Upper lobe of left lung (tissue), 6 donors: ENCODE results near the gene TNS1. TPM values are rescaled to one million over a fixed set of nuclear protein-coding genes. Genes with fewer than 3 reads are reported as not detected.

Experiments
- ATAC-seq, 2 donors: fragments of 200-7000 bp; cut with Tn5 transposase; one replicate each; pipeline ENCODE4 v1.9.1; 2022; ENCODE audit warnings: mild to moderate bottlenecking in 2 of 2, moderate library complexity in 2 of 2; ENCODE audit not compliant: low FRiP score in 2 of 2
- DNase-seq, 2 donors: peaks; one replicate each; pipeline ENCODE4 v3.0.0-alpha.2; 2019 to 2020
- H3K27ac ChIP-seq, 4 donors: fragments of 200-600 bp; sonication (generic); one replicate each; pipeline ENCODE4 v1.5.1; 2016 to 2019
- H3K27me3 ChIP-seq, 4 donors: fragments of 200-600 bp; sonication (generic); one replicate each; pipeline ENCODE4 v1.5.1; 2017 to 2019
- H3K36me3 ChIP-seq, 4 donors: fragments of 200-600 bp; sonication (generic); one replicate each; pipeline ENCODE4 v1.5.1; 2016 to 2019
- H3K4me1 ChIP-seq, 4 donors: fragments of 200-600 bp; sonication (generic); one replicate each; pipeline ENCODE4 v1.5.1; 2018 to 2019
- H3K4me3 ChIP-seq, 4 donors: fragments of 200-600 bp; sonication (generic); one replicate each; pipeline ENCODE4 v1.5.1; 2017 to 2019; ENCODE audit warnings: mild to moderate bottlenecking in 2 of 4, moderate library complexity in 1 of 4
- H3K9me3 ChIP-seq, 4 donors: fragments of 200-600 bp; sonication (generic); one replicate each; pipeline ENCODE4 v1.5.1; 2018 to 2019
- EP300 ChIP-seq, 4 donors: sonication (generic); formaldehyde crosslinking; IDR thresholded peaks; one replicate each; pipeline ENCODE4 v1.5.1; 2017; ENCODE audit warnings: antibody characterized with exemption in 4 of 4, control low read depth in 2 of 4
- POLR2A ChIP-seq, 4 donors: fragments of 450-650 bp; IDR thresholded peaks; one replicate each; pipeline ENCODE4 v1.5.1; 2016 to 2017; ENCODE audit warnings: antibody characterized with exemption in 4 of 4, mild to moderate bottlenecking in 2 of 4
- POLR2AphosphoS5 ChIP-seq, 2 donors: sonication (generic); formaldehyde crosslinking; IDR thresholded peaks; one replicate each; pipeline ENCODE4 v1.5.1; 2017; ENCODE audit warnings: antibody characterized with exemption in 2 of 2
- WGBS, 2 donors: methylation state at CpG; one replicate each; pipeline ENCODE4 v1.1.5; 2017 to 2018; 5-methylcytosine and 5-hydroxymethylcytosine counted together
- total RNA-seq, 6 donors: library from RNA; depleted of rRNA in 4 of 6; stranded (reverse); fragments of >200 nt in 4 of 6; gene quantifications; one replicate each; pipeline versions ENCODE4 v1.1.0 to v1.2.1, GENCODE V29; 2016 to 2021
- TF ChIP-seq, protein P1 (sequence below), 6 experiments: fragments of 450-650 bp in 4 of 6; fragments of 200-600 bp in 2 of 6; sonication (generic) in 2 of 6; IDR thresholded peaks; one replicate each; pipeline ENCODE4 v1.5.1; 2016 to 2019; ENCODE audit warnings: antibody characterized with exemption in 6 of 6
- donor health status: DM: no; HTN: no; CAD: no; lungs with moderate emphysema.
- donor health status: DM: no; HTN: yes; CAD: no; lungs with severe emphysema.

The TNS1 gene
- total RNA-seq, 6 donors from 2014 or later = 325 to 1,095 (median 550) TPM

DNA sequence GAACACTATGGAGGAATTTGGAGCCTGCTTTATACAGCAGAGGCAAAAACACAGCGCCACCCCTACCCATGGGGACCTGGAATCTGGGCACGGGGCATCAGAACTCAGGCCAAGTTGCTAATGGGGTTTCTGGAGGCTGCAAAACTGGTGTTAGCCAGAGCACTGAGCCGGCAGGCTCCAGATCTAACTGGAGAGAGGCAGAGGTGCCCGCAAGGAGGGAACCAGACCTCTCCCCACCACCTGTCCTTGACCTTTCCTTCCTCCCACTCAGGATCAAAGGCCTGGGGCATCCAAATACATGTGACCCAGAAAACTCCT, 126.6 kb downstream of the TNS1 start:
- H3K27me3 ChIP-seq = no peaks in the 10 kb centered on the region
- no peak for ATAC-seq
- peak overlapping the region in 3 of 4 donors; percentile 6 to 49 (median 41) for H3K27ac ChIP-seq

DNA sequence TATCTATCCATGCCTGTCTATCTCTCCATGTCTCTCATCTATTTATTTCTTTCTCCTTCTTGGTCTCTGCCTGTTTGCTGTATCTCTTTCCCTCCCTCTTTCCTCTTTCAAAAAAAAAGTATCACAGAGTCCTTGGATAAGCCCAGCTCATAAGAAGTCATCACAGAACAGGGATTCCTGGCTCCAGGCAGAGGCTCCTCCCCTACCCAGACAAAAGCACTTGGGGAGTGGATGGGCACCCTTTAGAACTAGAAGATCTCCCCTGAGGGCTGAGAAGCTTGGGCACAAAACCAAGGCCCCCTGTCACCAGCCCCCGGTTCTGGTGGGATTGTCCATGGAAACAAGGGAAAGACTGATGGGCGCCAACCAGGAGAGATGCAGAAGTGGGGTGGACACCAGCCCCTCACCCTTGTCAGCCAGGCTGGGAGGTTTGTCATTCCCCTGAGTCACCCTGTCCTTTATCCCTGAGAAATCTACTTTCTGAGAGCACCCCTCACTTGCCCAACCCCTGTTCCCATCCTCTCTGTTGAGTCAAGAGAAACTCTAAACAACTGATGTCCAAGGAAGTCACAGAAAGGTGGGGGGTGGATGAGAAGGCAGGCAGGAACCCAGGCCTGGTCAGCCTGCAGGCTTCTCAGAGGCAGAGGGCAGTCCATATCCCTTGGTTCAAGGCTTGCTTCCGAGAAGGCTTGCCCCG, 127.1 kb downstream of the TNS1 start:
- no peak for ATAC-seq

More for the DNA sequence above, 126.6 kb downstream of the TNS1 start:
- no peak for DNase-seq
- no peak overlapping the region for H3K4me3 ChIP-seq
- H3K9me3 ChIP-seq = no peaks in the 10 kb centered on the region
- WGBS, 2 donors = 99 to 100% methylated on average over 3 to 4 of the region's 4 CpGs
- TF ChIP-seq POLR2A (IDR thresholded peaks at IDR 0.05) (no peak), EP300 (IDR thresholded peaks at IDR 0.05) (no peak), POLR2AphosphoS5 (IDR thresholded peaks at IDR 0.05) (no peak)
- TF ChIP-seq, protein P1, sequence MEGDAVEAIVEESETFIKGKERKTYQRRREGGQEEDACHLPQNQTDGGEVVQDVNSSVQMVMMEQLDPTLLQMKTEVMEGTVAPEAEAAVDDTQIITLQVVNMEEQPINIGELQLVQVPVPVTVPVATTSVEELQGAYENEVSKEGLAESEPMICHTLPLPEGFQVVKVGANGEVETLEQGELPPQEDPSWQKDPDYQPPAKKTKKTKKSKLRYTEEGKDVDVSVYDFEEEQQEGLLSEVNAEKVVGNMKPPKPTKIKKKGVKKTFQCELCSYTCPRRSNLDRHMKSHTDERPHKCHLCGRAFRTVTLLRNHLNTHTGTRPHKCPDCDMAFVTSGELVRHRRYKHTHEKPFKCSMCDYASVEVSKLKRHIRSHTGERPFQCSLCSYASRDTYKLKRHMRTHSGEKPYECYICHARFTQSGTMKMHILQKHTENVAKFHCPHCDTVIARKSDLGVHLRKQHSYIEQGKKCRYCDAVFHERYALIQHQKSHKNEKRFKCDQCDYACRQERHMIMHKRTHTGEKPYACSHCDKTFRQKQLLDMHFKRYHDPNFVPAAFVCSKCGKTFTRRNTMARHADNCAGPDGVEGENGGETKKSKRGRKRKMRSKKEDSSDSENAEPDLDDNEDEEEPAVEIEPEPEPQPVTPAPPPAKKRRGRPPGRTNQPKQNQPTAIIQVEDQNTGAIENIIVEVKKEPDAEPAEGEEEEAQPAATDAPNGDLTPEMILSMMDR (IDR thresholded peaks at IDR 0.05) = no peak
- H3K4me1 ChIP-seq = peaks cover 0 to 12% (median 7%) of the 10 kb centered on the region in 4 donors
- H3K36me3 ChIP-seq = peaks cover 44 to 100% (median 89%) of the 10 kb centered on the region in 4 donors

DNA sequence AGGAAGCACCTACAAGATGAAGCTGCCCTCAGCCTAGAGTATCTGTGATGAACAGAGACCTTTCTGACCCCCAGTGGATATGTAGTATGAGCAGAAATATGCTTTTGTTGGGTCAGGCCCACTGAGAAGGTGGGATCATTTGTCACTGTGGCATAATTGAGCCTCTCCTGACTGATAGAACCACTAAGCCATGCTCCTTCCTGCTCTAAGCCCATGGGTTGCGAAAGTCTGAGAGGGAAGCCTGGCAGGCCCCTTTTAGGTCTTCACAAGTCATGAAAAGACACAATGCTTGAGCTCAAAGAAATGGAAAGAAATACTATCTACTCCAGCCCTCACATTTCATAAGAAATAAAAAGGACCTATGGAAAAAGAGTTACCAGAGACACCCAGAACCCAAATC, 127.7 kb downstream of the TNS1 start:
- no peak for TF ChIP-seq POLR2A (IDR thresholded peaks at IDR 0.05)
- no peak for TF ChIP-seq EP300 (IDR thresholded peaks at IDR 0.05)
- no peak for TF ChIP-seq POLR2AphosphoS5 (IDR thresholded peaks at IDR 0.05)
- TF ChIP-seq, protein P1 (IDR thresholded peaks at IDR 0.05) = no peak

More for the DNA sequence above, 127.1 kb downstream of the TNS1 start:
- peaks cover 0 to 10% (median 6%) of the 10 kb centered on the region in 4 donors for H3K4me1 ChIP-seq
- WGBS, 2 donors = 94 to 96% methylated on average over 2 to 4 of the region's 4 CpGs
- H3K36me3 ChIP-seq = peaks cover 42 to 100% (median 88%) of the 10 kb centered on the region in 4 donors
- H3K27me3 ChIP-seq = no peaks in the 10 kb centered on the region
- no peak overlapping the region for H3K4me3 ChIP-seq
- H3K9me3 ChIP-seq = no peaks in the 10 kb centered on the region
- peak overlapping the region in 3 of 4 donors; percentile 6 to 49 (median 41) for H3K27ac ChIP-seq
- no peak for TF ChIP-seq EP300 (IDR thresholded peaks at IDR 0.05)
- TF ChIP-seq, protein P1 (IDR thresholded peaks at IDR 0.05) = no peak
- no peak for TF ChIP-seq POLR2AphosphoS5 (IDR thresholded peaks at IDR 0.05)
- no peak for TF ChIP-seq POLR2A (IDR thresholded peaks at IDR 0.05)
- no peak for DNase-seq

DNA sequence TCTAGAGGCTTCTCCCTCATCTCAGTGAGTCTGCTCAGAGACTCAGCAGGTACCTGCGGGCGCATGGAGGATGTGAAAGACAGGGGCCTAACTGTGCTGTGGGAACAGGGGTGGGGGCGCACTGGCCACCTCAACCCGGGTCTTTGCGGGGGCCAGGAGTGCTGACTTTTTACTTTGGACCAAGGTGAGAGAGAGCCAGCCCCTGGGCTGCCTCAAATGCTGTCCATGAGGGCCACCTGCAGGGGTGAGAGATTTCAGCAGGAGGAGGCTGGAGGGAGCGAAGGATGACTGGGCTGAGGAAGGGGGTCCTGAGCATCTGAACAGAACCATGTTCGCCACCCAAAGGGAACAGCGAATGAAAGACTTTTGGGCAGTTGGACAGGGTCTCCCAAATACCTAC, 129.4 kb downstream of the TNS1 start:
- H3K27me3 ChIP-seq = no peaks in the 10 kb centered on the region
- WGBS, 2 donors = 89% methylated on average over 8 of the region's 8 CpGs
- DNase-seq (no peak), ATAC-seq (no peak)
- H3K27ac ChIP-seq = no peak overlapping the region
- peaks cover 0 to 8% (median 4%) of the 10 kb centered on the region in 4 donors for H3K4me1 ChIP-seq
- peaks cover 46 to 99% (median 86%) of the 10 kb centered on the region in 4 donors for H3K36me3 ChIP-seq
- TF ChIP-seq POLR2AphosphoS5 (IDR thresholded peaks at IDR 0.05) (no peak), POLR2A (IDR thresholded peaks at IDR 0.05) (no peak), EP300 (IDR thresholded peaks at IDR 0.05) (no peak)
- TF ChIP-seq, protein P1 (IDR thresholded peaks at IDR 0.05) = no peak
- H3K4me3 ChIP-seq = no peak overlapping the region
- H3K9me3 ChIP-seq = no peaks in the 10 kb centered on the region

More for the DNA sequence above, 127.7 kb downstream of the TNS1 start:
- Histone ChIP-seq H3K36me3 (peaks cover 44 to 100% (median 88%) of the 10 kb centered on the region in 4 donors), H3K4me1 (peaks cover 0 to 10% (median 6%) of the 10 kb centered on the region in 4 donors), H3K27ac (peak overlapping the region in 3 of 4 donors; percentile 6 to 49 (median 41)), H3K4me3 (no peak overlapping the region), H3K9me3 (no peaks in the 10 kb centered on the region), H3K27me3 (no peaks in the 10 kb centered on the region)
- ATAC-seq = no peak
- 88 to 100% methylated on average over 1 of the region's 1 CpG for WGBS, 2 donors
- DNase-seq = no peak
